WTC11 (cell line): ENCODE data around the gene ADGRB3. TPM values are rescaled to one million over a fixed set of nuclear protein-coding genes. Genes with fewer than 3 reads are reported as not detected.
A peak's percentile ranks its signal among the peaks of the same experiment; 100 is the strongest.

Experiments used
- ATAC-seq: fragments of 200-7000 bp; cut with Tn5 transposase; 2 replicates; pipeline ENCODE4 v1.10.0; 2021; ENCODE audit warnings: mild to moderate bottlenecking, moderate library complexity
- CTCF ChIA-PET: fragments of 300-600 bp; sonication (Branson Sonifier 250); formaldehyde crosslinking; loops from one replicate; lab custom pipeline; 2021; ENCODE audit warnings: antibody characterized with exemption; lab: Charles Lee
- POLR2A ChIA-PET: fragments of 350-600 bp; sonication (Branson Sonifier 250); formaldehyde crosslinking; loops from one replicate; lab custom pipeline; 2021; ENCODE audit warnings: antibody characterized with exemption; lab: Charles Lee
- DNase-seq: peaks from one replicate; pipeline ENCODE4 v3.0.0; 2021; ENCODE audit warnings: low spot score
- H3K27ac Mint-ChIP-seq: 2 replicates; pipeline ENCODE4 v1.8.0; 2021; ENCODE audit warnings: mixed read lengths
- H3K27me3 Mint-ChIP-seq: 2 replicates; pipeline ENCODE4 v1.8.0; 2021; ENCODE audit warnings: low read depth, mild to moderate bottlenecking, moderate library complexity, mixed read lengths
- H3K36me3 Mint-ChIP-seq: 2 replicates; pipeline ENCODE4 v1.8.0; 2021; ENCODE audit warnings: mixed read lengths
- H3K4me1 Mint-ChIP-seq: 2 replicates; pipeline ENCODE4 v1.8.0; 2022; ENCODE audit warnings: mixed read lengths
- H3K4me3 Mint-ChIP-seq: 2 replicates; pipeline ENCODE4 v1.8.0; 2021; ENCODE audit warnings: mild to moderate bottlenecking, moderate library complexity, mixed read lengths
- H3K9me3 Mint-ChIP-seq: 2 replicates; pipeline ENCODE4 v1.8.0; 2021; ENCODE audit warnings: mixed read lengths
- ATF6 ChIP-seq: sonication (generic); formaldehyde crosslinking; IDR thresholded peaks from 2 replicates; pipeline ENCODE4 v1.8.1; 2023; ENCODE audit warnings: mild to moderate bottlenecking, missing genetic modification reagents
- CREB1 ChIP-seq: sonication (generic); formaldehyde crosslinking; IDR thresholded peaks from 2 replicates; pipeline ENCODE4 v1.8.0; 2023; ENCODE audit warnings: mild to moderate bottlenecking, missing genetic modification reagents
- ELF4 ChIP-seq: sonication (generic); formaldehyde crosslinking; IDR thresholded peaks from 2 replicates; pipeline ENCODE4 v1.8.1; 2022; ENCODE audit warnings: low read depth, mild to moderate bottlenecking, moderate library complexity, missing genetic modification reagents
- FOXP4 ChIP-seq: sonication (generic); formaldehyde crosslinking; IDR thresholded peaks from 2 replicates; pipeline ENCODE4 v1.8.0; 2022; ENCODE audit warnings: mild to moderate bottlenecking, missing genetic modification reagents
- GABPB1 ChIP-seq: sonication (generic); formaldehyde crosslinking; IDR thresholded peaks from 2 replicates; pipeline ENCODE4 v1.8.1; 2023; ENCODE audit warnings: mild to moderate bottlenecking, missing genetic modification reagents
- GRHL2 ChIP-seq: fragments of 250-450 bp; sonication (Bioruptor Pico); IDR thresholded peaks from 2 replicates; pipeline ENCODE4 v1.8.0; 2022; ENCODE audit warnings: mild to moderate bottlenecking, moderate library complexity; ENCODE audit not compliant: insufficient replicate concordance, severe bottlenecking
- JUN ChIP-seq: sonication (generic); formaldehyde crosslinking; IDR thresholded peaks from 2 replicates; pipeline ENCODE4 v1.8.0; 2023; ENCODE audit warnings: mild to moderate bottlenecking, missing genetic modification reagents
- MAX ChIP-seq: sonication (generic); formaldehyde crosslinking; IDR thresholded peaks from 2 replicates; pipeline ENCODE4 v1.8.0; 2022; ENCODE audit warnings: mild to moderate bottlenecking, missing genetic modification reagents
- NR2C2 ChIP-seq: sonication (generic); formaldehyde crosslinking; IDR thresholded peaks from 2 replicates; pipeline ENCODE4 v1.8.0; 2022; ENCODE audit warnings: mild to moderate bottlenecking, missing genetic modification reagents
- SMAD3 ChIP-seq: sonication (generic); formaldehyde crosslinking; IDR thresholded peaks from 2 replicates; pipeline ENCODE4 v1.8.0; 2022; ENCODE audit warnings: missing genetic modification reagents, mild to moderate bottlenecking, borderline replicate concordance
- SMAD4 ChIP-seq: sonication (generic); formaldehyde crosslinking; IDR thresholded peaks from 2 replicates; pipeline ENCODE4 v1.8.0; 2022; ENCODE audit warnings: mild to moderate bottlenecking, missing genetic modification reagents
- SP1 ChIP-seq: sonication (generic); formaldehyde crosslinking; conservative IDR thresholded peaks from 2 replicates; pipeline ENCODE4 v1.8.1; 2022; ENCODE audit warnings: missing genetic modification reagents
- STAT6 ChIP-seq: sonication (generic); formaldehyde crosslinking; conservative IDR thresholded peaks from 2 replicates; pipeline ENCODE4 v1.8.1; 2023; ENCODE audit warnings: mild to moderate bottlenecking, low read depth, missing genetic modification reagents, moderate library complexity
- USF1 ChIP-seq: sonication (generic); formaldehyde crosslinking; IDR thresholded peaks from 2 replicates; pipeline ENCODE4 v1.8.0; 2022; ENCODE audit warnings: mild to moderate bottlenecking, missing genetic modification reagents
- ZBTB21 ChIP-seq: sonication (generic); formaldehyde crosslinking; IDR thresholded peaks from 2 replicates; pipeline ENCODE4 v1.8.1; 2023; ENCODE audit warnings: mild to moderate bottlenecking, missing genetic modification reagents, borderline replicate concordance
- ZNF219 ChIP-seq: sonication (generic); formaldehyde crosslinking; IDR thresholded peaks from 2 replicates; pipeline ENCODE4 v1.8.0; 2023; ENCODE audit warnings: missing genetic modification reagents, mild to moderate bottlenecking, borderline replicate concordance
- ZNF263 ChIP-seq: sonication (generic); formaldehyde crosslinking; IDR thresholded peaks from 2 replicates; pipeline ENCODE4 v1.8.1; 2022; ENCODE audit warnings: low read depth, mild to moderate bottlenecking, moderate library complexity, missing genetic modification reagents
- ZNF281 ChIP-seq: sonication (generic); formaldehyde crosslinking; IDR thresholded peaks from 2 replicates; pipeline ENCODE4 v1.8.0; 2023; ENCODE audit warnings: mild to moderate bottlenecking, missing genetic modification reagents
- ZNF416 ChIP-seq: fragments of 250-450 bp; sonication (Bioruptor Pico); IDR thresholded peaks from 2 replicates; pipeline ENCODE4 v1.9.0; 2021; ENCODE audit warnings: mild to moderate bottlenecking, inconsistent platforms
- ZNF532 ChIP-seq: fragments of 250-450 bp; sonication (Bioruptor Pico); IDR thresholded peaks from 2 replicates; pipeline ENCODE4 v1.9.0; 2021; ENCODE audit warnings: mild to moderate bottlenecking, borderline replicate concordance
- total RNA-seq: library from RNA; stranded (reverse); gene quantifications from 3 replicates; pipeline ENCODE4 v1.2.3, GENCODE V29; 2021

ADGRB3 gene
- total RNA-seq, 1 experiment from 2014 or later, result 1.9 TPM

GRCh38 chr6:68634726-68635411 lies at the start of gene ADGRB3 (continued):
- no peak for TF ChIP-seq STAT6 (CRISPR knock-in tag)
- 0 out of 2 replicates have a peak, but pooled peaks have one; percentile 38 for TF ChIP-seq SP1 (CRISPR knock-in tag)
- no peak for TF ChIP-seq JUN (CRISPR knock-in tag)
- TF ChIP-seq SMAD4 (CRISPR knock-in tag), result no peak
- TF ChIP-seq ATF6 (CRISPR knock-in tag), result no peak

GRCh38 chr6:68593558-68593957 lies 41.5 kb upstream of the ADGRB3 start:
- no peak for DNase-seq
- no peak overlapping the region for H3K27ac Mint-ChIP-seq
- ChIA-PET CTCF (no interaction called here), POLR2A (no interaction called here)
- H3K9me3 Mint-ChIP-seq, result peaks cover 65% of the 10 kb centered on the region
- no peak for TF ChIP-seq ZNF263
- TF ChIP-seq GABPB1 (CRISPR knock-in tag), result no peak
- no peak for TF ChIP-seq ZBTB21 (CRISPR knock-in tag)
- no peak for TF ChIP-seq ZNF219 (CRISPR knock-in tag)
- TF ChIP-seq SMAD4 (CRISPR knock-in tag), result no peak
- TF ChIP-seq ZNF416, result no peak
- TF ChIP-seq CREB1, result no peak
- TF ChIP-seq ZNF532, result no peak
- no peak for TF ChIP-seq ZNF281 (CRISPR knock-in tag)
- no peak for TF ChIP-seq SMAD3 (CRISPR knock-in tag)
- TF ChIP-seq NR2C2 (CRISPR knock-in tag), result no peak
- TF ChIP-seq USF1, result no peak
- TF ChIP-seq GRHL2 (CRISPR knock-in tag), result no peak
- no peak for TF ChIP-seq FOXP4
- TF ChIP-seq MAX (CRISPR knock-in tag), result no peak
- TF ChIP-seq ELF4 (CRISPR knock-in tag), result no peak
- no peak overlapping the region for H3K4me3 Mint-ChIP-seq
- H3K27me3 Mint-ChIP-seq, result no peaks in the 10 kb centered on the region
- H3K4me1 Mint-ChIP-seq, result peaks cover 6% of the 10 kb centered on the region
- H3K36me3 Mint-ChIP-seq, result peaks cover 14% of the 10 kb centered on the region
- ATAC-seq, result no peak
